NCI-H1436 (cell line): Measurements from ENCODE around the gene SPRR5.

Experiments used
- DNase-seq: peaks from one replicate; lab custom pipeline; 2025; lab: John Stamatoyannopoulos, UW

Gene SPRR5

GRCh38 chr1:152946651-152947256 lies at the start of gene SPRR5:
SPRR5 (plus strand) TSS chr1:152947206; CDS start chr1:152948555, 1,349 bp downstream.
- no peak for DNase-seq

GRCh38 chr1:152899027-152899426 lies 48.0 kb upstream of the SPRR5 start:
- DNase-seq = no peak

GRCh38 chr1:152899883-152900282 lies 47.1 kb upstream of the SPRR5 start:
- no peak for DNase-seq

- no peak for DNase-seq
Measured at GRCh38 chr1:152901631-152902030, 45.4 kb upstream of the SPRR5 start.

- peak; percentile 58 for DNase-seq
Measured at GRCh38 chr1:152902636-152903035, 44.4 kb upstream of the SPRR5 start.

- DNase-seq = no peak
Measured at GRCh38 chr1:152904688-152905440, 42.1 kb upstream of the SPRR5 start.

- no peak for DNase-seq
Measured at GRCh38 chr1:152906023-152906565, 40.9 kb upstream of the SPRR5 start.

- no peak for DNase-seq
Measured at GRCh38 chr1:152907686-152908601, 39.1 kb upstream of the SPRR5 start, which contains the start of gene IVL. IVL (plus strand) TSS chr1:152908546; CDS start chr1:152909798, 1,252 bp downstream.

GRCh38 chr1:152909206-152909605 lies 37.8 kb upstream of the SPRR5 start:
- no peak for DNase-seq

- no peak for DNase-seq
Measured at GRCh38 chr1:152912471-152912870, 34.5 kb upstream of the SPRR5 start.

GRCh38 chr1:152912900-152913299 lies 34.1 kb upstream of the SPRR5 start:
- DNase-seq = no peak

- DNase-seq = no peak
Measured at GRCh38 chr1:152917794-152918193, 29.2 kb upstream of the SPRR5 start.

- no peak for DNase-seq
Measured at GRCh38 chr1:152919071-152919470, 27.9 kb upstream of the SPRR5 start.

- DNase-seq = no peak
Measured at GRCh38 chr1:152924191-152924590, 22.8 kb upstream of the SPRR5 start.

- peak; percentile 17 for DNase-seq
Measured at GRCh38 chr1:152926091-152926490, 20.9 kb upstream of the SPRR5 start.

GRCh38 chr1:152928671-152929070 lies 18.3 kb upstream of the SPRR5 start:
- no peak for DNase-seq

- no peak for DNase-seq
Measured at GRCh38 chr1:152932170-152932811, 14.7 kb upstream of the SPRR5 start.

- no peak for DNase-seq
Measured at GRCh38 chr1:152933196-152933595, 13.8 kb upstream of the SPRR5 start.

GRCh38 chr1:152940614-152941013 lies 6.4 kb upstream of the SPRR5 start:
- no peak for DNase-seq

- DNase-seq = no peak
Measured at GRCh38 chr1:152941037-152941711, 5.8 kb upstream of the SPRR5 start.

GRCh38 chr1:152942161-152942560 lies 4.8 kb upstream of the SPRR5 start:
- DNase-seq = no peak
